Measurements from ENCODE around the gene VWDE.
"Not testable (repeated sequence)": the region's sequence is repeated elsewhere in the genome, so short reads cannot be mapped to it uniquely, and the experiment has no call there.

The VWDE gene

GRCh38 chr7:12403287-12404181 lies at the start of gene VWDE:
TSS of gene VWDE (minus strand) at chr7:12403865. CDS start at chr7:12403716, 149 bp downstream.
- peak; percentile 57 for DNase-seq (ENCODE audit: low spot score)

- not testable (repeated sequence) for DNase-seq (ENCODE audit: low spot score)
Measured at GRCh38 chr7:12453136-12453535, 49.5 kb upstream of the VWDE start.

GRCh38 chr7:12450615-12451014 lies 47.0 kb upstream of the VWDE start:
- no peak for DNase-seq (ENCODE audit: low spot score)

GRCh38 chr7:12444785-12445184 lies 41.1 kb upstream of the VWDE start:
- DNase-seq (ENCODE audit: low spot score), result no peak

- DNase-seq (ENCODE audit: low spot score), result no peak
Measured at GRCh38 chr7:12440229-12440628, 36.6 kb upstream of the VWDE start.

- peak; percentile 55 for DNase-seq (ENCODE audit: low spot score)
Measured at GRCh38 chr7:12436896-12437535, 33.4 kb upstream of the VWDE start.

GRCh38 chr7:12436126-12436525 lies 32.5 kb upstream of the VWDE start:
- DNase-seq (ENCODE audit: low spot score), result no peak

GRCh38 chr7:12434012-12434642 lies 30.5 kb upstream of the VWDE start:
- DNase-seq (ENCODE audit: low spot score), result no peak

- peak; percentile 59 for DNase-seq (ENCODE audit: low spot score)
Measured at GRCh38 chr7:12431886-12432556, 28.4 kb upstream of the VWDE start.

- no peak for DNase-seq (ENCODE audit: low spot score)
Measured at GRCh38 chr7:12425311-12425710, 21.6 kb upstream of the VWDE start.

GRCh38 chr7:12423997-12424745 lies 20.5 kb upstream of the VWDE start:
- DNase-seq (ENCODE audit: low spot score), result no peak

- peak; percentile 35 for DNase-seq (ENCODE audit: low spot score)
Measured at GRCh38 chr7:12423355-12423996, 19.8 kb upstream of the VWDE start.

GRCh38 chr7:12422554-12423320 lies 19.1 kb upstream of the VWDE start:
- DNase-seq (ENCODE audit: low spot score), result no peak

GRCh38 chr7:12418452-12418851 lies 14.8 kb upstream of the VWDE start:
- no peak for DNase-seq (ENCODE audit: low spot score)

GRCh38 chr7:12415072-12415471 lies 11.4 kb upstream of the VWDE start:
- DNase-seq (ENCODE audit: low spot score), result no peak

GRCh38 chr7:12412407-12412806 lies 8.7 kb upstream of the VWDE start:
- DNase-seq (ENCODE audit: low spot score), result no peak

- no peak for DNase-seq (ENCODE audit: low spot score)
Measured at GRCh38 chr7:12410523-12410922, 6.9 kb upstream of the VWDE start.

- DNase-seq (ENCODE audit: low spot score), result no peak
Measured at GRCh38 chr7:12409097-12409711, 5.5 kb upstream of the VWDE start.

GRCh38 chr7:12407652-12408051 lies 4.0 kb upstream of the VWDE start:
- not testable (repeated sequence) for DNase-seq (ENCODE audit: low spot score)

GRCh38 chr7:12402365-12402725 lies 1.3 kb downstream of the VWDE start:
- DNase-seq (ENCODE audit: low spot score), result no peak

Measured in kidney tubule cell (primary cell).